ENCODE results near the gene APBA2.

Gene APBA2

GRCh38 chr15:29093065-29093435, 207.3 kb downstream of the APBA2 start:
- no peak for DNase-seq

GRCh38 chr15:29093696-29094343, 208.0 kb downstream of the APBA2 start:
- DNase-seq, result no peak

- no peak for DNase-seq
Observed at GRCh38 chr15:29094711-29095110, 208.9 kb downstream of the APBA2 start.

- no peak for DNase-seq
Observed at GRCh38 chr15:29095746-29096145, 210.0 kb downstream of the APBA2 start.

- DNase-seq, result no peak
Observed at GRCh38 chr15:29097168-29097567, 211.4 kb downstream of the APBA2 start.

- DNase-seq, result no peak
Observed at GRCh38 chr15:29097971-29098370, 212.2 kb downstream of the APBA2 start.

GRCh38 chr15:29098652-29099051, 212.9 kb downstream of the APBA2 start:
- DNase-seq, result no peak

- DNase-seq, result no peak
Observed at GRCh38 chr15:29099131-29099880, 213.5 kb downstream of the APBA2 start.

GRCh38 chr15:29100486-29101000, 214.8 kb downstream of the APBA2 start:
- DNase-seq, result no peak

GRCh38 chr15:29101491-29101890, 215.7 kb downstream of the APBA2 start:
- no peak for DNase-seq

GRCh38 chr15:29102173-29102794, 216.5 kb downstream of the APBA2 start:
- peak; percentile 34 for DNase-seq

- DNase-seq, result no peak
Observed at GRCh38 chr15:29102911-29103823, 217.4 kb downstream of the APBA2 start.

- peak; percentile 39 for DNase-seq
Observed at GRCh38 chr15:29103824-29104565, 218.2 kb downstream of the APBA2 start.

- DNase-seq, result no peak
Observed at GRCh38 chr15:29104566-29104880, 218.7 kb downstream of the APBA2 start.

- no peak for DNase-seq
Observed at GRCh38 chr15:29105151-29105854, 219.5 kb downstream of the APBA2 start.

- DNase-seq, result no peak
Observed at GRCh38 chr15:29106116-29106515, 220.3 kb downstream of the APBA2 start.

GRCh38 chr15:29106551-29107290, 220.9 kb downstream of the APBA2 start:
- DNase-seq, result no peak

- no peak for DNase-seq
Observed at GRCh38 chr15:29107291-29107890, 221.6 kb downstream of the APBA2 start.

GRCh38 chr15:29107971-29108645, 222.3 kb downstream of the APBA2 start:
- no peak for DNase-seq

GRCh38 chr15:29109762-29110161, 224.0 kb downstream of the APBA2 start:
- DNase-seq, result no peak

Data from KG1 (cell line).